ENCODE measurements around the gene MKRN2OS.
A peak's percentile ranks its signal among the peaks of the same experiment; 100 is the strongest.
"Not testable (repeated sequence)": the region's sequence is repeated elsewhere in the genome, so short reads cannot be mapped to it uniquely, and the experiment has no call there.

Gene MKRN2OS

DNA sequence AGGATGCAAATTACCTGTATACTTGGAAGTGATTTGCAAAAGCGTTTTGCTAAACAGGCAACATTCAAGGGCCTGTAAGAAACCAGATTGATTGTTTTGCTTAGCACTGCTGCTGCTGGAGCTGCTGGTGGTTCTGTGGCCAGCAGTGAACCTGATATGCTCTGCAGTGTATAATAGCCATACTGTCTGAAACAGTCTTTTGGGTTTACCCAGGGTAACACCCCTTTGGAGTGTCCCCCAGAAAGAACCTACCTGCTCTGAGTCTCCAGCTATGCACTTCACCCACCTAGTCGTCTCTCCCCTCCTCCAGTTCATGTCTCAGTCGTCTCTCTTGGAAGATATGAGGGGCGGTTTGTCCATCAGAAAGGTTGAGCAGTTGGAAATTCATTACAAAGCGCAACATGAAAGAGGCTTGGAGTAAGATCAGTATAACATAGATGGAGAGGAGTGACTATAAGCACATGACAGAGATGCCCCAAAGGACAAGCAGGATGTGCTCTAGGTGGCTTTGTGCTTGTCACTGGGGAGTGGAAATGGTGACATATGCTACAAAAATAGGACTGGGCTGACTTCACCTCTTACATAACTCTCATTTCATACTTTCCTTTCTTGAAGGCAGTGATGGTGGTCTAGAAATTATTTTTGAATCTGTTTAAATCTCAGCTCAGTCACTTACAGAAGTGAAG lies 15.3 kb upstream of the MKRN2OS start:
- DNase-seq (ENCODE audit: low read depth) = no peak

GRCh38 chr3:12559520-12559919 lies 14.2 kb upstream of the MKRN2OS start:
- DNase-seq (ENCODE audit: low read depth) = no peak

DNA sequence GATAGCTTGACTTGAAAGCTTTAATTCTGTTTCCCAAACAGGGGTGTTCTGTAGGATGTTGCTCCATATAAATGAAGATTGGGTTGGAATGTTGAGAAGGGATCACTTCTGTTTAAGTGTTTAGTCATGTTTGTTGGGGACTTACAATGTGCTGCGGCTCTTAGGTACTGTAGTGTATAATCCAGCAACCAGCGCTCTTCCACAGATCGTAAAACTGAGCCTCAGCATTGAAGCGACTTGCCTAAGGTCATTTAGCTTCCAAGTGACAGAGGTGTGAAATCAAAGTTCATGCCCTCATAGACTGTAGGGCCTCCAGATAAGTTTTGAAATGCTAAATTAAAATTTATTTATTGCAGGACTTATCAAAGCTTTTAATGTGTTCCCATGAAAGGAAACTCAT lies 13.4 kb upstream of the MKRN2OS start:
- DNase-seq (ENCODE audit: low read depth) = no peak

DNA sequence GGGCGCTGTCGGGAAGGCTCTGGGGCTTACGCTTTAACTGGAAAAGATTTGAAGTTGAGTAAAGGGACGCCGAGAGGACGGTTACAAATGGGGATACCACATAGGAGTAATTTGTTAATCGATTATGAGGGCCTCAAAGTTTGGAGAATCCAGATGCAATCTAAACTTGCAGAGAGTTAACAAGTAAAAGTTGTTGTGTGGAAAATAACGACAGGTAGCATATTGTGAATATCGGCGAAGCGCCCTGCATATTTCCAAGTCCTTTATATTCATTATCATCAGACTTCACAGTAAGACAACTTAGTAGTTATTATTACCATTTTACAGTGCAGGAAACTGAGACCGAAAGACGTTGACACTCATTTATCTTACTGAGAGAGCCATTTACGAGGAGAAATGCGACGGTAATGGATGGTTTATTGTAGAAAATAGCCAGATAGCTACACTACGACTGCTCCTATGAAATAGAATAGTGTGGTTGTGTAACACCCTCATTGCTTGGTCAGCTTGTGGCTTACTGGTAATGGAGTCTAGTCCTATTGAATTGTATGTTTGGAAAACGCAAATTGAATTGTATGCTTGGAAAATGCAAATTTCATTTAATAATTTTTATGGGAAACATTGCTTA lies 12.3 kb upstream of the MKRN2OS start:
- DNase-seq (ENCODE audit: low read depth) = peak; percentile 22

GRCh38 chr3:12556690-12557472 lies 11.6 kb upstream of the MKRN2OS start, which contains the start of gene MKRN2:
MKRN2 (plus strand) TSS chr3:12557087; CDS start chr3:12557151, 64 bp downstream.
- DNase-seq (ENCODE audit: low read depth) = peak; percentile 45

DNA sequence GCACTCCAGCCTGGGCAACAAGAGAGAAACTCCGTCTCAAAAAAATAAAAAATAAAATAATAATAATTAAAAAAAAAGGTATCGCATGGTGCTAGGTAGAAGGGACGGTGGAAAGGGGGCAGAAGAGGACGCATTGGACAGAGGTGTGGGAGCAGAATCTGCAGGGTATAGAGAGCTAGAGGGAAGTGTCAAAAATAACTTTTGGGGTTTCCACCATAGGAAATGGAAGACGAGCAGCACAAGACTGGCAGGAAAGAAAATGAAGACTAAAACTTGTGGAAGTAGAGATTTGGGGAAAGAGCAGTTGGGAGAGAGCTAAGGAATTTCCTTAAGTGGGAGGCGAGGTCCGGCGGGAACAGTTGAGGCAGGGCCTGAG lies 11.0 kb upstream of the MKRN2OS start:
- DNase-seq (ENCODE audit: low read depth) = no peak

DNA sequence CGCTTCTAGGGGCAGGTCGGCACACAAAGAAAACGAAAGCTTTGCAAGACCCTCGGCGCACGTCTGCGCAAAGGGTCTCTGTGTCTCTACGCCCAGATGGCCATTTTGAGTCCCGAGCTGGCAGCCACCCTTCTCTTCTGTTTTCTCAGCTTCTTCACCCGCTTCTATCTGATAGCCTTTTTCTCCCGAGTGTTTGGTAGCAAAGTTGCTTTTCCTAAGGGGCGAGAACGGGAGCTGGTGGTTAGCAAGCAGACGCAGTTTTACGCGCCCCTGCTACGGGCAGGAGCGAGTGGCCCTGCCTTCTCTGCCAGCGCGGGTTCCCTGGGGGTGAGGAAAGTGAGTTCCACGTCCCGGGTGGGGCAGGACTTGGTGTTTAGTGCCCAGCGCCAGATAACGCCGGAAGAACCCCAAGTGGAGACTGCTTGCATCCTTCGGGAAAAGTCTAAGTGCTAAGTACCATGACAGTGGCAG lies 8.7 kb upstream of the MKRN2OS start:
- DNase-seq (ENCODE audit: low read depth) = no peak

DNA sequence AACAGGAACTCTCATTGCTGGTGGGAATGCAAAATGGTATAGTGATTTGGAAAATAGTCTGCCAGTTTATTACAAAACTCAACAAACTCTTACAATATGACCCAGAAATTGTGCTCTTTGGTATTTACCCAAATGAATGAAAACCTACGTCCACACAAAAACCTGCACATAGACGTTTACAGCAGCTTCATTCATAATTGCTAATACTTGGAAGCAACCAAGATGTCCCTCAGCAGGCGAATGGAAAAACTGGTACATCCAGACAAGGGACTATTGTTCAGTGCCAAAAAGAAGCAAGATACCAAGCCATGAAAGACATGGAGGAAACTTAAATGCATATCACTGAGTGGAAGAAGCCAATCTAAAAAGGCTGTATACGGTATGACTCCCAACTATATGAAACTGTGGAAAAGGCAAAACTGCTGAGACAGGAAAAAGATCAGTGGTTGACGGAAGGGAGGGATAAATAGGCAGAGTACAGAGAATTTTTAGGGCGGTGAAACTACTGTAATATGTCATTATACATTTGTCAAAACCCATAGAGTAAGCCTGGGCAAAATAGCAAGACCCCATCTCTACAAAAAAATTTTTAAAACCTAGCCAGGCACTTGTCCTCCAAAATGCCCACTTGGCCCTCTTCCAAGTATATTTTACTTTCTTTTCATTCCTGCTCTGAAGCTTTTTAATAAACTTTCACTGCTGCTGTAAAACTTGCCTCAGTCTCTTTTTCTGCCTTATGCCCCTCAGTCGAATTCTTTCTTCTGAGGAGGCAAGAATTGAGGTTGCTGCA lies 4.9 kb upstream of the MKRN2OS start:
- DNase-seq (ENCODE audit: low read depth) = no peak

DNA sequence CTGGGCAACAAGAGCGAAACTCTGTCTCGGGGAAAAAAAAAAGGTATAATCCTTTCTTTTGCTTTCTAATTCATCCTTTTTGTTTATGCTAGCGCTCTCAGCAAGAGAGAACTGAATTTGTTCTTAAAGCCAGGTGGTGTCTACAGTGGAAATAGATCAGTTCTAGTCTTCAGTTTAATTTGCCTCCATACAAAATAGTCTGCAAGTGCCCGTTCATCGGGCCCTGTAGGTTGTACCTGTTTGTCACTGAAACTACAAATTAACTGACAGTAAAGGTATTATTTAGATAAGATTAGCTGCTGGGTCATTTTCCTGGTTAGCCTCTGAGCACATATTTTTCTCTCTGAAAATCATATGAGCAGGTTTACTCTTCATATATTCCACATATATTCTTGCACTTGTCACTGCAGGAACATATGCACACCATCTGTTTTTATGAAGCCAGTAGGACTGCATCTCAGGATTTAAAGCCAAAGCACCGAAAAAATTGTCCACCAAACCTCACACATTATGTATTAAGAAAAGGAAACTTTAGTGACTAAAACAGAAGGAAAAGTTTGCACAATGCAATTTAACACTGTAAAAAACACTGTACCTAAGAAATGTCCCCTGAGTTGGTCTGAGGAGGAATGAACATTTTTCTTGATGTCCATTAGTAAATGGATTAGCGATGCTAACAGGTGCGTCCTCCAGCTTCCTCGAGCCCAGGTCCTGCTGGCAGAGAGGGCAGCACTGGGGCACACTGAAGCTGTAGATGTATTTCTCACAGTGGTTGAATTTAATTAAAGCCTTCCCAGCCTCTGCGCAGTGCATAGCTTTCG lies 437 bp downstream of the MKRN2OS start:
- DNase-seq (ENCODE audit: low read depth) = no peak

- DNase-seq (ENCODE audit: low read depth) = not testable (repeated sequence)
Measured at GRCh38 chr3:12543497-12543896, 1.8 kb downstream of the MKRN2OS start.

DNA sequence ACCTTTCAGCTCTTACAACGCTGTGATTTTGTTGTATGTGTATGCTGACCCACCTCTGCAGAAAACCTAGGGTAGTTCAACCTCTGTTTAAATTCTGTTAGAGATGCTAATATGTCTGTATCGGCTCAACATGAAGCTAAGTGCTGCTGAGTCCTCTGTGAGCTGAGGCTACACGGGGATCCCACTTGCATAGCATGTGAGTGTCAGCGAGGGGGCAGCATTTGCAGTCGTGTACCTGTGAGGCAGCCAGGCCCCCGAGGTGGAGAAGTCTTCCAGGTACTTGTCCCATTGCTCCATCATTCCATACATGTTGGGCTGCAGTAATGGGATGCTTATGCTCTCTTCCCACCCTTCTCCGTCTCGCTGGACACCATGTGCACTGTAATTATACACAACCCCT lies 3.7 kb downstream of the MKRN2OS start:
- no peak for DNase-seq (ENCODE audit: low read depth)

DNA sequence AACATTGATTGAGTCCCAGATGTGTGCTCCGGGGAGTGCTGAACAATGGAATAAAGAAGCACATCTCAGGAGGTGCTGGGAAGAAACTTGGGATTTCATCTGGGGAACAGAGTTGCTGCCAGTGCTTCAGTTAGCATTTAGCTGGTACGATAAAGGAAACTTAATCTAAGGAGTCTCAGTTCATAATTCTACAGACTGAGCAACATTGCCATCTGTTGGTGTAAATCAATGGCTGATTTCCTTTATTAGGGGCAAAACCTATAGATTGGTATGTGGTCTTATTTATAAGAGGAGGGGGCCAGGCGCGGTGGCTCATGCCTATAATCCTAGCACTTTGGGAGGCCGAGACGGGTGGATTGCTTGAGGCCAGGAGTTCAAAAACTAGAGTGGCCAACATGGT lies 8.9 kb downstream of the MKRN2OS start:
- DNase-seq (ENCODE audit: low read depth) = no peak

DNA sequence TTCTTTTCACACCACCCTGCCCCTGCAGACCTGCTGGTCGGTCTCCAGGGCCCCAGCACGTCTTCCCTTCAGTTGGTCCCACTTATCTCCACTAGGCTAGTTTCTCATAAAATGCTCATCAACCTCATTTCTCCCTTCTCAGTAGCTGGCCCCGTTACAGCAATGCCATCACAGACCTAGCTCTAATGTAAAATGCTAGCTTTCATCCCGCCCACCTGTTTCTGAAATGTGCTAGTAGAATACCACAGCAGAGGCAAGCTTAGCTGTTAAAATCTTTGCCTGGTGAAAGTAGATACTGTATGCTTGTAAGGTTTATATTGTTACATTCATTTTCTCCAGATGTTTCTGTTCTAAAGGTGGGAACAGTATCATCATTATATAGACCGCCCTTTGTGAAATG lies 13.1 kb downstream of the MKRN2OS start:
- no peak for DNase-seq (ENCODE audit: low read depth)

DNA sequence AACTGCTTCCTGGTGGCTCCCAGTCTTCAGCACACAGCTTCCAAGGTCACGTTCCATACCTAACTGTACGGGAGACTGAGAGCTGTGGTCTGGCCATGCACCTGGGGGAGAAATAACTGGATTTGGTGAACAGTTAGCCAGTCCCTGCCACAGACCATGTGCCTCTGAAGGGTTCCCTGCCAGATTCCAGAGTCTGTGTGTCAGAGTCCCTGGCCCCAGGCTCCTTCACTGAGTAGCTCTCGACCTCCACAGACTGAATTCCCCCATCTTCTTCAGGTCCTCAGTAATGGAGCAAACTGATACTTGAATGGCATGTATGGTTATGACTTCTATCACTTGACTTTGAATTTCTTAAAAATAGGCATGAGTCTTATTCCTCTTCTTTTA lies 17.5 kb downstream of the MKRN2OS start:
- no peak for DNase-seq (ENCODE audit: low read depth)

GRCh38 chr3:12522721-12523120 lies 22.6 kb downstream of the MKRN2OS start:
- no peak for DNase-seq (ENCODE audit: low read depth)

- no peak for DNase-seq (ENCODE audit: low read depth)
Measured at GRCh38 chr3:12521010-12521409, 24.3 kb downstream of the MKRN2OS start.

DNA sequence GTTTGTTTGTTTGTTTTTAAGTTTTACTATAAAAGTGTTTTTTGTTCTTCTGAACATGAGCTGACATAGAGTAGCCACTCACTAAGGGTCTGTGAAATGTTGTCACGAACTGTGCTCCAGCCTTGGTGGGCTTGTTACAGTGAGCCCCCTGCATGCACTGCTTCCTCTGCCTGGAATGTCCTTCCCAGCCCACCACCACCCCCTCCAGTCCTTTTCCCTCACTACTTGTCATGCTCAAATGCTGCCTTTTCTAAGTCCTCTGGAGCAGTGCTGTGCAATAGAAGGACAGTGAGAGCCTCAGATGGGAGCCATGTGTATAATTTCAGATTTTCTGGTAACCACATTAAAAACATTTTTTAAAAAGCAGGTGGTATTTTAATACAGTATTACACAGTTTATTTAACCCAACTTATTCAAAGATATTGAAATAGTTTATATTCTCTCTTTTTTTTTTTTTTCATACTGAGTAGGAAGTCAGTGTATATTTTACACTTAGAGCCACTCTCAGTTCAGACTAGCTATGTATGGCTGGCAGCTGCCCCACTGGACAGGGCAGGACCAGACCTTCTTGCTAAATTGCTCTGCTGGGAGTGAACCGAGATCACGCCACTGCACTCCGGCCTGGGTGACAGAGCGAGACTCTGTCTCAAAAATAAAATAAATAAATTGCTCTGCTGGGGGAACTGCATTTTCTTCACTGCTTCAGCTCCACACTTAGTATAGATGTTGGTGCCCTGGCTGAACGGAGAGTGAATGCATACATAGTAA lies 26.9 kb downstream of the MKRN2OS start:
- DNase-seq (ENCODE audit: low read depth) = no peak

- no peak for DNase-seq (ENCODE audit: low read depth)
Measured at GRCh38 chr3:12516873-12517272, 28.4 kb downstream of the MKRN2OS start.

- DNase-seq (ENCODE audit: low read depth) = no peak
Measured at GRCh38 chr3:12515631-12516030, 29.7 kb downstream of the MKRN2OS start.

- DNase-seq (ENCODE audit: low read depth) = no peak
Measured at GRCh38 chr3:12513694-12514446, 31.4 kb downstream of the MKRN2OS start.

All from GM04503 (cell line).